ENCODE results near the gene LRIG2.

- TF ChIP-seq, protein P1, sequence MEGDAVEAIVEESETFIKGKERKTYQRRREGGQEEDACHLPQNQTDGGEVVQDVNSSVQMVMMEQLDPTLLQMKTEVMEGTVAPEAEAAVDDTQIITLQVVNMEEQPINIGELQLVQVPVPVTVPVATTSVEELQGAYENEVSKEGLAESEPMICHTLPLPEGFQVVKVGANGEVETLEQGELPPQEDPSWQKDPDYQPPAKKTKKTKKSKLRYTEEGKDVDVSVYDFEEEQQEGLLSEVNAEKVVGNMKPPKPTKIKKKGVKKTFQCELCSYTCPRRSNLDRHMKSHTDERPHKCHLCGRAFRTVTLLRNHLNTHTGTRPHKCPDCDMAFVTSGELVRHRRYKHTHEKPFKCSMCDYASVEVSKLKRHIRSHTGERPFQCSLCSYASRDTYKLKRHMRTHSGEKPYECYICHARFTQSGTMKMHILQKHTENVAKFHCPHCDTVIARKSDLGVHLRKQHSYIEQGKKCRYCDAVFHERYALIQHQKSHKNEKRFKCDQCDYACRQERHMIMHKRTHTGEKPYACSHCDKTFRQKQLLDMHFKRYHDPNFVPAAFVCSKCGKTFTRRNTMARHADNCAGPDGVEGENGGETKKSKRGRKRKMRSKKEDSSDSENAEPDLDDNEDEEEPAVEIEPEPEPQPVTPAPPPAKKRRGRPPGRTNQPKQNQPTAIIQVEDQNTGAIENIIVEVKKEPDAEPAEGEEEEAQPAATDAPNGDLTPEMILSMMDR (IDR thresholded peaks at IDR 0.05): no peak
- no peak for TF ChIP-seq POLR2A (IDR thresholded peaks at IDR 0.05)
These were observed 28.6 kb downstream of the LRIG2 start for GRCh38 chr1:113101588-113101987.

Data from sigmoid colon (tissue), 3 donors.